GM19099 (cell line): ENCODE results near the gene TMEM14C.

Experiments
- POLR2A ChIP-seq: IDR thresholded peaks from 3 replicates; pipeline ENCODE4 v1.6.1; 2011; ENCODE audit warnings: low read depth; ENCODE audit not compliant: insufficient read length; ENCODE audit errors: extremely low read depth

The TMEM14C gene

DNA sequence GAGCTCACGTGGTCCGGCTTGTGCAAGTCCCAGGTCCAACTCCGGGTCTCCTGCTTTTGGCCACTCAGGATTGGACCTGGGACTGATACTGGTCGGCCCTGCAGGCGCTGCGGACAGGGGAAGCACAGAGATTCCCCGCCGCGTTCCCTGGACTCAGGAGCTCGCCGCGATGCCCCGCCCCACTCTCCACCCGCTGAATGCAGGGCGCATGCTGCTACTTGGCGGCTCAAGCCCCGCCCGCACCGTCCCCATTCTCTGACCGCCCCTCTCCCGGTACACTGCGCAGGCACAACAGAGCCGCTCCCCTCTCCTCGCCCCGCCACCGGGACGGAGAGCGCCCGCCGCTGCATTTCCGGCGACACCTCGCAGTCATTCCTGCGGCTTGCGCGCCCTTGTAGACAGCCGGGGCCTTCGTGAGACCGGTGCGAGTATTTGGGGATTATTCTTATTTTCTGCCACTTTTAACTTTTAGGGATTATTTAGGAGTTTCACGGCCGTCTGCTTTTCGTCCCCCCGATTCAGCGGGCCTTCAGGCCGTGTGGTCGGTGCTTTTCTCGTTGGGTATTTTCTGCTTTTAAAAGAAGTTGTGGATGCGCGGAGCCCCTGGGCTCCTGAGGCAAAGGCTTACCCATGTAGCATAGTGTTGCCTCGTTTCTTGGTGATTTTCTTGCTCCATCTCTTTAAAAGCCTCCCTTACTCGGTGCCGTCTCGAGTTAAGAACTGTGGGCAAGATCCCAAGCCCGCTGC, at the start of gene TMEM14C:
Gene TMEM14C, plus strand, starts transcription at position 251 of the 747 bp plus-strand sequence. CDS start 1,544 bp downstream, outside the sequence.
- TF ChIP-seq POLR2A, result peak; percentile 81

DNA sequence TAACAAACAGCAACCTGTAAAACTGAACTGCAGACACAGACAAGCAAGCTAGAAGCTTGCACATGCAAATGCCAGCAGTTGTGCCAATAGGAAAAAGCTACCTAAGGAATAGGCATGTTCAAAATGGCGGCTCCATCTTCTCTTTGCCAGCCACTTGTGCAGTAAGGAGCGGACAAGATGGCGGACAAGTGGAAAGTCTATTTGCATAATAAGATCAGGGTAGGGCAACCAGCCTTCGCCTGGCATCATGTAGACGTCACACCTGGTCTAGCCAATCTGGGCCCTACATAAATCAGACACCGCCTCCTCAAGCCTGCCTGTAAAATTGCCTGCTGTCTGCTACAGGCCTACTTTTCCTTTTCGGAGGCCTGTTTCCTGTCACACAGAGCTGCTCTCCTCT, 46.5 kb upstream of the TMEM14C start:
- no peak for TF ChIP-seq POLR2A

DNA sequence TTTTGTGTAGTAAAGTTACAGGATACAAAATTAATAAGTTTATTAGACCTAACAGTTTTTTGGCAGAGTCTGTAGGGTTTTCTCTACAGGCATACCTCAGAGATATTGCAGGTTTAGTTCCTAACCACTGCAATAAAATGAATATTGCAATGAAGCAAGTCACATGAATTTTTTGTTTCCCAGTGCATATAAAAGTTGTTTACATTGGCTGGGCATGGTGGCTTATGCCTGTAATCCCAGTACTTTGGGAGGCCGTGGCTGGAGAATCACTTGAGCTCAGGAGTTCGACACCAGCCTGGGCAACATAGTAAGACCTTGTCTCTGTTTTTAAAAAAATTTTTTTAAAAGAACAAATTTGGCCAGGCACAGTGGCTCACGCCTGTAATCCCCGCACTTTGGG, 44.4 kb upstream of the TMEM14C start:
- no peak for TF ChIP-seq POLR2A

DNA sequence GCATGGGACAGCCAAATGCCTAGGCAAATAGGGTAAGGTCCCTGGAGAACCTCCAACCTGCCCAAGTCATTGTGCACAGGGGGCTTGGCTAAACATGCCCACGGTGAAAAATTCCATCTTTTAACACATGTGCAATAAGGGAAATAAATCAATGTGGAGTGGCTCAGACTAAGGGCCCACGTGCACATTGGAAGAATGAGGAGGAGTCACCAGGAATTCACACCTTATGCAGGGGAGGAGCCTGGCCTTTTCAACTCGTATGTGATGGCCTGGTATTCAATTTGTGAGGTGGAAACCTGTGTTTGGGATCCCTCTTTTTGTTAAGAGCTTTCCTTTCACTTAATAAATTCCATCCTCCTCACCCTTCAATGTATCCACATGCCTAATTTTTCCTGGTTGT, 41.1 kb upstream of the TMEM14C start:
- no peak for TF ChIP-seq POLR2A

DNA sequence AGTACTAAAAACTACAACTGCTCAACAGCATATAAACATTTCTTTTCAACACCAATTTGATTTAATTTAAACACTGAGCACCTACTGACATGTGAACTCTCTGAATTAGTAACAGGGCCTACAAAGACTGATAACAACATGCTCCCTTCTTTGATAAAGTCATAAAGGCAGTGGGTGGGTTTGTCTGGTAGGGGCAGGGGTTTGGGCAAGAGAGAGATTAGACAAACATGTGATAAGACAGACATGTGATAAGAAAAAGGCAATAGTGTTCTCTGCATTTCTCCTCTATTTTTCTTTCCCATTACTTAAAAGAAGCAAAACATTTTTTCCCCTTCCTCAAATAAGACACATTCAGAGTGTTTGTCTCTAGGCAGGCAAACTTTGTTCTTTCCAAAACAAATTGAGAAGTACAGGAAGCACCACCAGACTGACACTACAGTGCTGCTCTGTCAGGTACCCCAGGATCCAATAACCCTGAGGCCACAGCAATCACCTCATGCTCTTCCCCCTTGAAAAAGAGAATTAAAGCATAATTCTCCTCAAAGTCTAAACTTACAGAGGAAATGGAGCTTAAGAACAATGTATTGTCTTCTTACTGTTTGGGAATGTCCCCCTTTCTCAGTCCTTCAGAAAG, 40.4 kb upstream of the TMEM14C start:
- TF ChIP-seq POLR2A, result no peak

DNA sequence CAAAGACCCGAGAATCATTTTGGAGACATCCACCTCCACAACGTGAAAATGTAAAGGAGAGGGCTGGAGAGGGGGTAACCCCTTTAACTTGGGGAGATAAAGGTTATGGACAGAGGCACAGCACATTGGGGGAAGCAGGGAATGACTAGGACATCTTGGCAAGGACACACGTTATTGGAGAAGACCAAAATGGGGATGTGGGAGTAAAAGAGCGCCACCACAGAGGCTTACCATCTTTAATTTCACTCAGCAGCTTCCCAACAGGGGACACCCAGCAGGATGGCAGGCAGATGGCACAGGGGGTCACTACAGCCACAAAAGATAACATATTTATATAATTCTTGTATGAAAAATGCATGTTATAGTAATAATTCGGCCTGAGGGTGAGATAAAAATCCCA, 38.3 kb upstream of the TMEM14C start:
- no peak for TF ChIP-seq POLR2A

DNA sequence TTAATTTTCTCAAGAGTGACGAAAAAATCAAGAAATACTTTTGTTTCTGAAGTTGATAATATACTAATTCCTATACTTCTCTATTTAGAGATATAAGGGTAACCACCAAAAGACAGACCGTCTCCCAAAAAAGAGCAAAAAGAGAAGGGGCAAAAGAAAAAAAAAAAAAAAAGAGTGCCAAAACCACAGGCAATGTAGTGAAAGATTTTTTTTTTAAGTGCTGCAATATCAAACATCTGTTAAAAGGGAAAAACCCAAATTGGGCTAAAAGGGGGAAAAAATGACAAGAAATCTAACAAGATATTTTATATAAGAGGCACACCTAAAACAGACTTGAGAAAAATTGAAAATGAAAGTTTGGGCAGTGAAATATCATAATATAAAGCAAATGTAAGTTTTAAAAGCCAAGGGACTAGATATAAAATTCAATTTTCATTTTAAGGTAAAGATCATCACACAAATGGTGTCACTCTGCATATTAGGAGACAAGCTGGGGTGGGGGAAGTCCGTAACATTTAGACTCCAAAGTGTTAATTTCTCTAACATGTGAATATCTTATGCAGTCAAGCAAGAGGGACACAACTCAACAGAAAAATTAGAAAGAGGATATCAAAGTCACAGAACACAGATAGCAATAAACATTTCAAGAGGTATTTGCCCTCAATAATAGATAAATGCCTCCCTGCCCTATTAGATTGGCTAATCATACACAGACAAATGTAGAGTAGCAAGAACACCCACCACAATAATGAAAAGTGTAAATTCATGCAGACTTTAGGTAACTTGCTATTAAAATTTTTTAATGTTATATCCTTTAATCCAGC, 37.6 kb upstream of the TMEM14C start:
- no peak for TF ChIP-seq POLR2A

DNA sequence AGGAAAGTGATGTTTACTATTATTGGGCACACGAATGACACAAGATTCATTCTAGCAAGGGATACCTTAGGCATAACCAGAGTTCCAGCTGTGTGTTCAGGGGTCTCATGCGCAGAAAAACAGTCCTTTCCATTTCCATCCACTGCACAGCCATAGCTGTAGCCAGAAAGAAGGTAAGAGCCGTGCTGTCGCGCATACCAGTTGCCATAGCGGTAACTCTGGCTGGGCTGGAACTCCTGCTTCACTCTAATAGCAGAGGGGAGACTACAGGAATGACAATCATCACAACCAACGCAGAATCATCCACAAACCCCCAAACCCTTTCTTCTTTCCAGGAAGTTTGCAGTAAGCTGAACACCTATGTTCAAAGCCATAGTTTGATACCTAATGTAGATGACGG, 36.0 kb upstream of the TMEM14C start:
- no peak for TF ChIP-seq POLR2A

DNA sequence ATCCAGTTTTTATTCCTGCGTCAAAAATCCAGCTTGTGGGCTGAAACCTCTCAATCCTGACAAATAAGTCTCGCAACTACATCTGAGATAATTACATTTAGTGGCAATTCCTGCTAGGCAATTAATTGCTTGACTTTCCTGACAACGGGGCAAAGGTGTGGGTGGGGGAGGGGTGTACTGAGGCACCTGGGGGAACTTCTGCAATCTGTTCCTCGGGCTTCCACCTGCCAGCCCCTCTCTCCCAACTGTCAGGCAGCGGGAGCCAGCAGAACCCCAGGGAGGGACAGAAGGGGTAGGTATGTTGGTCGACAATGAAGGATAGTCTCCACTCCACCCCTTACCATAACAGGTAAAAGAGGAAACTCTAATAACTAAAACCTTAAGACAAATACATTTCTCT, 35.3 kb upstream of the TMEM14C start:
- TF ChIP-seq POLR2A, result no peak

DNA sequence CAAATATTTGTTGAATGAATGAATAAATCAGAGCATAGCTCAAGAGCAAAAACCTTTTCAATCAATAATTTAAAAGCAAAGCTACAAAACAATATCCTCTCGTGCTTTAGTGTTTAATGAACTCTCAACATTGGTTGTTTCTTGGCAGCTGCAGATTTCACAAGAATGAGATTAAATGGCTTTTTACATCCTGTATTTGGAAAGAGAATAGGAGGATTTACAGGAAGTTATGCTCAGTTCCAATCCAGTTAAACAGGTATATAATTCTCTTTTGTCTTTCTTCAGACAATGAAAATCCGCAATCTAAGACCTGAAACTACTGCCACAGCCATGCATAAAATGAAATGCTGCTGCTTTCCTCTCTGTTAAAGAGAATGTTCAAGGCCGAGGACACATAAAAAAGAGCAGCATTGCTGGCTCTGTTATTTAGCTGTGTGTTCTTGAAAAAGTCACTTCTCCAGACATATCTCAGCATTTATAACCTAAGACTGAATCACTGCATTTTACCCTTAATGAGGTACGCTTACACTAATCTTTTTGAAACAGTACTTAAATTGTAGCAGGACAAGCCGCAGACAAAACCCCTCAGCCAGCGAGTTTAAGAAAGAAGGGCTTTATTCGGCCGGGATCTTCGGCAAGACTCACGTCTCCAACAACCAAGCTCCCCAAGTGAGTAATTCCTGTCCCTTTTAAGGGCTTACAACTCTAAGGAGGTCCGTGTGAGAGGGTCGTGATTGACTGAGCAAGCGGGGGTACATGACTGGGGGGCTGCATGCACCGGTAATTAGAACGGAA, 32.0 kb upstream of the TMEM14C start:
- no peak for TF ChIP-seq POLR2A

DNA sequence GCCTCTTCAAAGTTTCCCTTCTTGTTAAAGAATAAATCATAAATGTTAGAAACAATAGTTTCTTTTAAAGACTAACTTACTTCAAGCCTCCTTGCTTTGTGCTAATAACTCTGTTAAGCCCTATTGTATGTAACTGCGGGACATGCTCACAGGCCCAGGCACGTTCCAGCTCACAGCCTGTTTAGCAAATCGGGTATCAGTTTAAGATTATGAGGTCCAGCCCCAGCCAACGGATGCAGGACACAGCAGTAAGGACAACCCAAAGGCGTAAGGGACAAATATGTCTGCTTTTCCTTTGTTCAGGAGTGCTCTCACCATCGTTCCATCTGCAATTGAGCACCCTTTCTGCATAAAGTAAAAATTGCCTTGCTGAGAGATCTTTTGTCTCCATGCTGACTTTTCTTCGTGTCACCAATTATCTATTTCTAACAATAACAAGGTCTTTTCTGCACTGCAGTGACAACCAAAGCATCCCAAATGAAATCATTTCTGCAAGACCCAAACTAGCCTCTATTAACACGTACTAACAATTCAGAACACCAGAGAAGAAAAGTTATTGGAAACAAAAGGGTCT, 29.8 kb upstream of the TMEM14C start:
- TF ChIP-seq POLR2A, result no peak

DNA sequence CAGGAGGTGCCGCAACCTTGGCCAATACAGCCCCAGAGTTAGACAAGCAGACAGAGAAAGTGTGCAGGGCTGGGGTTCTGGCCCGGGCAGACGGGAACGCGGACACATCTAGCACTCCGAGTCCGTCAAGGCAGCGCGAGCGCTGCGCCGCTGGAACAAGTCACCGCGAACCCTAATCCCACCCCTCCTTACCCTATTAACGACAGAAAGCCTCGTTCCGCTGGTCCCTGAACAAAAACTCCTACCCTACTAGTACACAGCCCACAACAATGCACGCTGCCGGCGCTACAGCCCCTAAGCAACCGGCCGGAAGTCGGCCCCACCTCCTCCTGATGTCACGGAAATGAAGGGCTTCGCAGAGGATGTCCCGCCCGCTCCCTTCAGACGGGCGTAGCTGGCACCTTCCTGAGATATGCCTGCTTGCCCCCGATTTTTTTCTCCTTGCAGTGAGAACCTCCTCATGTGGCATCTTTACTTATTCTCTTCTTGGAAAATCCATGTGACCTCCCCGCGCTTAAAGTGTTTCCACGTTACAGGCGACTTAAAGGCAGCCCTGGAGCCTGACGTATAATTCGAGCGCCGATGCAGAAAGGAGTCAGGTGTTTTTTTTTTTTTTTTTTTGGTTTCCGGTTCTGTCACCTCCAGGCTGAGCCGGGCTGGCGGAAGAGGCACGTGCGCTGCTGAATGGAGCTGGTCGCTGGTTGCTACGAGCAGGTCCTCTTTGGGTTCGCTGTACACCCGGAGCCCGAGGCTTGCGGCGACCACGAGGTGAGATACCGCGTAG, 28.4 kb upstream of the TMEM14C start, which contains the start of the genes C6orf52 and PAK1IP1:
Gene C6orf52, minus strand, starts transcription at position 315 of the 784 bp plus-strand sequence. CDS start 7,066 bp downstream, outside the sequence.
Gene PAK1IP1, plus strand, starts transcription at position 671 of the 784 bp plus-strand sequence. Its CDS starts 14 bp downstream, at position 685.
- peak; percentile 88 for TF ChIP-seq POLR2A

DNA sequence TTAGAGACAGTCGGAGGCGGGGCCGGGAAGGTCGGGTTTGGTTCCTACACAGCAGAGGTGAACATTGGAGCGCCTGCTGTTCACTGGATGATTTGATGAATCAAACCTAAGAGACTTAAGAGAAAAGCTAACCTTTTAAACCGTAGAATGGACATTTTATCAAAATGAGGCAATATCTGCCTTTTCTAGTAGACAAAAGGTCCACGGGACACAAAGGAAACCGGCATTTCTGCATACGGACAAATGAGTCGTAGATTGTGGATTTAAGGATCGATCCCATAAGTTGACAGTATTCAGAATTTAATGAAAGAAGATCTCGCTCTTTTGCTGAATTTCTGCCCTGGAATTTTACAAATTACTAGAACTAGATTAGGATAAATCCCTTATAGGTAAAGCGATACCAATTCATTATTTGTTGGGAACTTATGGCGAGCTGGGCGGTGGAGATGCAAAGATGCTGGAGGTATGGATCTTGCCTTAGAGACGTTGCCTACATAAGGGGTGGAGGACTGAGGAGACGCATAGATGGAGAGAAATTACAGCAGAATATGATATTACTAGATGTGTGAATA, 27.7 kb upstream of the TMEM14C start:
- TF ChIP-seq POLR2A, result no peak
